B cell (primary cell): ENCODE data around the gene ZC3H7A.

Experiments used
- CTCF ChIP-seq: fragments of 200-600 bp; IDR thresholded peaks from one replicate; pipeline ENCODE4 v1.8.0; 2022; ENCODE audit warnings: antibody characterized with exemption, mild to moderate bottlenecking
- EZH2 ChIP-seq: IDR thresholded peaks from 2 replicates; pipeline ENCODE4 v1.6.1; 2012; ENCODE audit warnings: borderline replicate concordance, low read depth, mild to moderate bottlenecking, moderate library complexity, low read length; ENCODE audit not compliant: insufficient read depth, poor library complexity, severe bottlenecking

GRCh38 chr16:11784038-11784369, 13.1 kb downstream of the ZC3H7A start:
- TF ChIP-seq EZH2 (no peak), CTCF (no peak)
